ENCODE results near the gene GAB2. TPM values are rescaled to one million over a fixed set of nuclear protein-coding genes. Genes with fewer than 3 reads are reported as not detected.

Gene GAB2
- total RNA-seq, 5 donors from 2014 or later (not counting 1 experiment from before 2014, with no cell fraction given) = 5.4 to 17.2 (median 8.8) TPM

DNA sequence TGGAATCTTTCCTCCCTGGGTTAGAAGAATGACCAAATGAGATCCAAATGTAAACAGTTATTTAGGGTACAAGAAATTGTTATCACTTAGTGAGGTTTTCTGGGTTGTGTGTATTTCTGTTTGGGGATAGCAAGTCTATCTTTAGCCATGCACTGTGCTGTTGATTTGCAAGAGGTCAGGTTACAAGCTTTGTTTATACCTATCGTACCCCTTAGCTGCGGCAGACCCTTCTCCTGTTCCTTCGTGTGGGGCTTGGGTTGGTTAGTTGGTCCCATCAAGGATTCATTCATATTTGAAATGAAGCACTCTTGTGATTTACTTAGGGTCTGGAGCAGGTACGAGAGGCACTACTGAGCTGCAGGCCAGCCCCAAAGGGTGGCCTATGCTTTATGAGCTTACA is 156.3 kb downstream of the GAB2 start:
- H3K4me1 ChIP-seq (ENCODE audit: control insufficient read depth in 1 of 2, extremely low read depth in 1 of 2, insufficient read depth in 2 of 2, low read length in 2 of 2) = no peaks in the 10 kb centered on the region
- WGBS (ENCODE audit: insufficient coverage) = 88% methylated on average over 4 of the region's 4 CpGs

DNA sequence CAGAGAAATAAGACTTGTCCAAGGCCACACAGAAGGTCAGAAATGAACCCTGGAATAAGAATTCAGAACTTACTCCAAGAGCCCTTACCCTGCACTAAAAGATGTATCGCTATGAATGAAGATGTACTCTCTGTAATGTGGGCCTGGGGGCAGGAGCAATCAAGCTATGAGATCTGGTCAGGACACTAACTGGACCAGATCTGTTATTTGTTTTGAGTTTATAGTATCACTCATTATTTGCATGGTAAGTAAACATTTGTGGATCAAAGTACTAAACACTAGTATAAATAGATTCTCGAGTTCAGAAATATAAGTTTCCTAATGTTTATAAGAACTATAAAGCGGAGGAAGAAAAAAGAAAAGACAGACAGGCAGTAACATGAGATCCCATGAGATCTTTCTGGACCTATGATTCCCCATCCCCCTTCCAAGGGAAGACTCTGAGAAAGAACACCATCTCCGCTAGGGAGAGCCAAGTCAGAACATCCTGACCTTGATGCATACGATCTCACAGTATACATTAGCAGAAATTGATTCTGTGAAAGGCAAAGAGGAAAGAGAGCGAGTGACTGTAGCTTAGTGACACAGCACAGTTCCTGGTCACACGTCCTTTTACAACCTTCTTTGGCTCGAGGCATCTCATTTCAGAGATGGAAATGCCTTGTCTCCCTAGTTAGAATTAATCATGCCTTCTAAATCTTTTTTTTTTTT is 157.7 kb downstream of the GAB2 start:
- no peaks in the 10 kb centered on the region for H3K27me3 Mint-ChIP-seq
- Histone ChIP-seq H3K36me3 (ENCODE audit: control insufficient read depth in 2 of 2, extremely low read depth in 1 of 2, insufficient read depth in 1 of 2, low read length in 1 of 2) (no peaks in the 10 kb centered on the region), H3K9me3 (no peaks in the 10 kb centered on the region), H3K4me1 (ENCODE audit: control insufficient read depth in 1 of 2, extremely low read depth in 1 of 2, insufficient read depth in 2 of 2, low read length in 2 of 2) (no peaks in the 10 kb centered on the region), H3K27me3 (replicated peaks in 1 of 2; ENCODE audit: control insufficient read depth in 2 of 2, extremely low read depth in 1 of 2, insufficient read depth in 2 of 2, low read length in 1 of 2) (no peaks in the 10 kb centered on the region), H3K27ac (ENCODE audit: low read length) (no peak overlapping the region), H3K4me3 (ENCODE audit: control insufficient read depth in 1 of 2, extremely low read depth in 1 of 2, low read length in 1 of 2) (no peak overlapping the region)
- ChIA-PET CTCF (interaction anchor here in 1 of 2 donors (0.7 kb wide), 1 partner anchor 56 kb away, joined by 5 read pairs; no protein-coding TSS in a partner anchor), POLR2A (no interaction called here)
- H3K4me1 Mint-ChIP-seq = no peaks in the 10 kb centered on the region
- no peaks in the 10 kb centered on the region for H3K36me3 Mint-ChIP-seq
- no peaks in the 10 kb centered on the region for H3K9me3 Mint-ChIP-seq
- no peak overlapping the region for H3K27ac Mint-ChIP-seq
- DNase-seq (no peak), ATAC-seq (replicated peaks in 1 of 4) (no peak)
- no peak overlapping the region for H3K4me3 Mint-ChIP-seq
- WGBS (ENCODE audit: insufficient coverage) = 90% methylated on average over 5 of the region's 8 CpGs

More for the DNA sequence above, 156.3 kb downstream of the GAB2 start:
- H3K9me3 Mint-ChIP-seq = no peaks in the 10 kb centered on the region
- ChIA-PET POLR2A (interaction anchor here in 1 of 2 donors (0.5 kb wide), 1 partner anchor 107 kb away, joined by 7 read pairs; no protein-coding TSS in a partner anchor), CTCF (no interaction called here)
- Histone ChIP-seq H3K9me3 (no peaks in the 10 kb centered on the region), H3K4me3 (ENCODE audit: control insufficient read depth in 1 of 2, extremely low read depth in 1 of 2, low read length in 1 of 2) (no peak overlapping the region), H3K36me3 (ENCODE audit: control insufficient read depth in 2 of 2, extremely low read depth in 1 of 2, insufficient read depth in 1 of 2, low read length in 1 of 2) (no peaks in the 10 kb centered on the region), H3K27me3 (replicated peaks in 1 of 2; ENCODE audit: control insufficient read depth in 2 of 2, extremely low read depth in 1 of 2, insufficient read depth in 2 of 2, low read length in 1 of 2) (no peaks in the 10 kb centered on the region), H3K27ac (ENCODE audit: low read length) (no peak overlapping the region)
- H3K4me3 Mint-ChIP-seq = no peak overlapping the region
- H3K4me1 Mint-ChIP-seq = peaks cover 0 to 3% (median 0%) of the 10 kb centered on the region in 3 donors
- no peak for ATAC-seq (replicated peaks in 1 of 4)
- H3K27me3 Mint-ChIP-seq = peaks cover 0 to 1% of the 10 kb centered on the region in 2 donors
- H3K36me3 Mint-ChIP-seq = no peaks in the 10 kb centered on the region
- no peak overlapping the region for H3K27ac Mint-ChIP-seq
- DNase-seq = no peak

DNA sequence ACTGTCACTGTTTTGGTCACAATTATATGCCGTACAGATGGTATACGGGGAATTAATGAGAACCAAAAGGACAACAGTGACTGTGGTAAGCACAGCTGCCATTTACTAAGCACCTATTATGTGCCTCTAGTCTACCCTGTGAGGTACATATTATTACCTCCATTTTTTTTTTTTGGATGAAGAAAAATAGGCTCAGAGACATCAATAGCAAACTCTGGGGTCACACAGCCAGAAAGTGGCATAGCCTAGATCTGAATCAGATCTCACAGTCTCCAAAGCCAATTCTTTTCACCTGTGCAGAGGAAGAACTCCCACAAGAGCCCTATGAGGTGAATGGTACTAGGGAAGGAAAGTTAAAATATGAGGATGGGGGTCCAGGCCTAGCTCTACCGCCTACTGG is 160.0 kb downstream of the GAB2 start:
- POLR2A ChIA-PET = interaction anchor here in 1 of 2 donors (0.9 kb wide), 1 partner anchor 87 kb away, joined by 4 read pairs; no protein-coding TSS in a partner anchor
- Histone ChIP-seq H3K9me3 (no peaks in the 10 kb centered on the region), H3K27ac (ENCODE audit: low read length) (no peak overlapping the region), H3K4me1 (ENCODE audit: control insufficient read depth in 1 of 2, extremely low read depth in 1 of 2, insufficient read depth in 2 of 2, low read length in 2 of 2) (no peaks in the 10 kb centered on the region), H3K36me3 (ENCODE audit: control insufficient read depth in 2 of 2, extremely low read depth in 1 of 2, insufficient read depth in 1 of 2, low read length in 1 of 2) (no peaks in the 10 kb centered on the region), H3K27me3 (replicated peaks in 1 of 2; ENCODE audit: control insufficient read depth in 2 of 2, extremely low read depth in 1 of 2, insufficient read depth in 2 of 2, low read length in 1 of 2) (no peaks in the 10 kb centered on the region), H3K4me3 (ENCODE audit: control insufficient read depth in 1 of 2, extremely low read depth in 1 of 2, low read length in 1 of 2) (no peak overlapping the region)
- no peaks in the 10 kb centered on the region for H3K9me3 Mint-ChIP-seq
- 100% methylated on average over 2 of the region's 3 CpGs for WGBS (ENCODE audit: insufficient coverage)
- no peaks in the 10 kb centered on the region for H3K4me1 Mint-ChIP-seq
- no peak for ATAC-seq (replicated peaks in 1 of 4)
- DNase-seq = no peak
- CTCF ChIA-PET = no interaction called here
- H3K4me3 Mint-ChIP-seq = no peak overlapping the region
- H3K27me3 Mint-ChIP-seq = no peaks in the 10 kb centered on the region
- H3K36me3 Mint-ChIP-seq = peaks cover 3% of the 10 kb centered on the region
- no peak overlapping the region for H3K27ac Mint-ChIP-seq

DNA sequence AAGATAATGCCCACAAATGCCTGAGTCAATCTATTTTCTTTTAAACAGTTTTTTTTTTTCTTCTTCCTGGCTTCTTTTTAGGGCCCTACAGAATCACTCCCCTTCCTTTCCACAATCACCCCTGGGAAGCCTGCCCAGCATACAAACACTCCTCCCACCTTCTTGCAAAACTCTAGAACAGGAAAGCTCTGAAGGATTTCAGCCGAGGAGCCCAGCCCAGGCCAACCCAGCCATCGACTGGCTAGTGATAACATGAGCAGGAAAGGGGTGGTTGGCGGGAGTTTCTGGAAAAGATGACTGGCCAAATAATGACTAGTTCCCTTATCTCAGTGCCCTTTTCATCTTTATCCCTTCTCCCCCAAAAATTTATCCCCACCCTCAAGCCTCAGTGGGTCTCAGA is 160.7 kb downstream of the GAB2 start:
- no peaks in the 10 kb centered on the region for H3K36me3 ChIP-seq (ENCODE audit: control insufficient read depth in 2 of 2, extremely low read depth in 1 of 2, insufficient read depth in 1 of 2, low read length in 1 of 2)
- H3K9me3 ChIP-seq = no peaks in the 10 kb centered on the region
- H3K4me3 Mint-ChIP-seq = no peak overlapping the region
- no peaks in the 10 kb centered on the region for H3K27me3 Mint-ChIP-seq
- no peaks in the 10 kb centered on the region for H3K27me3 ChIP-seq (replicated peaks in 1 of 2; ENCODE audit: control insufficient read depth in 2 of 2, extremely low read depth in 1 of 2, insufficient read depth in 2 of 2, low read length in 1 of 2)
- DNase-seq = no peak
- no peaks in the 10 kb centered on the region for H3K9me3 Mint-ChIP-seq
- peaks cover 3% of the 10 kb centered on the region for H3K36me3 Mint-ChIP-seq
- no peak overlapping the region for H3K27ac Mint-ChIP-seq
- no peak overlapping the region for H3K4me3 ChIP-seq (ENCODE audit: control insufficient read depth in 1 of 2, extremely low read depth in 1 of 2, low read length in 1 of 2)
- POLR2A ChIA-PET = interaction anchor here in 1 of 2 donors (0.5 kb wide), 1 partner anchor 1733 kb away, joined by 9 read pairs; no protein-coding TSS in a partner anchor
- ATAC-seq (replicated peaks in 1 of 4) = no peak
- no CpG with 5 or more reads among the region's 3 CpGs for WGBS (ENCODE audit: insufficient coverage)
- CTCF ChIA-PET = no interaction called here
- H3K4me1 ChIP-seq (ENCODE audit: control insufficient read depth in 1 of 2, extremely low read depth in 1 of 2, insufficient read depth in 2 of 2, low read length in 2 of 2) = no peaks in the 10 kb centered on the region
- H3K4me1 Mint-ChIP-seq = no peaks in the 10 kb centered on the region
- H3K27ac ChIP-seq (ENCODE audit: low read length) = no peak overlapping the region

DNA sequence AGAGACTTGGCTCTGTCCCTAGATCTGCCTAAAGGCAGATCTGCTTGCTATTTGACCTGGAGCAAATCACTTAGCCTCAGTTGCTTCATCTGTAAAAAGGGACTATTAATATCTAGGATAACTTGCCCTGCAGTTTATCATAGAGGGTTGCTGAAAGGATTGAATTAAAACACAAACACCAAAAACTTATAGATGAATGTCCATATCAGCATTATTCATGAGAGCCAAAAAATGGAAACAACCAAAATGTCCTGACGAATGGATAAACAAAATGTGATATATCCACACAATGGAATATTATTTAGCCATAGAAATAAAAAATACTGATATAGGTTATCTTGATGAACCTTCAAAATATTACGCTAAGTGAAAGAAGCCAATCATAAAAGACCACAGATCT is 161.7 kb downstream of the GAB2 start:
- Histone ChIP-seq H3K4me3 (ENCODE audit: control insufficient read depth in 1 of 2, extremely low read depth in 1 of 2, low read length in 1 of 2) (no peak overlapping the region), H3K4me1 (ENCODE audit: control insufficient read depth in 1 of 2, extremely low read depth in 1 of 2, insufficient read depth in 2 of 2, low read length in 2 of 2) (no peaks in the 10 kb centered on the region), H3K27me3 (replicated peaks in 1 of 2; ENCODE audit: control insufficient read depth in 2 of 2, extremely low read depth in 1 of 2, insufficient read depth in 2 of 2, low read length in 1 of 2) (no peaks in the 10 kb centered on the region), H3K9me3 (no peaks in the 10 kb centered on the region), H3K36me3 (ENCODE audit: control insufficient read depth in 2 of 2, extremely low read depth in 1 of 2, insufficient read depth in 1 of 2, low read length in 1 of 2) (no peaks in the 10 kb centered on the region), H3K27ac (ENCODE audit: low read length) (no peak overlapping the region)
- Mint-ChIP-seq H3K27me3 (no peaks in the 10 kb centered on the region), H3K36me3 (peaks cover 3% of the 10 kb centered on the region), H3K9me3 (no peaks in the 10 kb centered on the region), H3K4me3 (no peak overlapping the region), H3K27ac (no peak overlapping the region), H3K4me1 (no peaks in the 10 kb centered on the region)
- DNase-seq (no peak), ATAC-seq (replicated peaks in 1 of 4) (no peak)
- POLR2A ChIA-PET = no interaction called here
- WGBS (ENCODE audit: insufficient coverage) = no CpG with 5 or more reads among the region's 2 CpGs
- CTCF ChIA-PET = interaction anchor here in 1 of 2 donors (0.6 kb wide), 1 partner anchor 64 kb away, joined by 3 read pairs; no protein-coding TSS in a partner anchor

DNA sequence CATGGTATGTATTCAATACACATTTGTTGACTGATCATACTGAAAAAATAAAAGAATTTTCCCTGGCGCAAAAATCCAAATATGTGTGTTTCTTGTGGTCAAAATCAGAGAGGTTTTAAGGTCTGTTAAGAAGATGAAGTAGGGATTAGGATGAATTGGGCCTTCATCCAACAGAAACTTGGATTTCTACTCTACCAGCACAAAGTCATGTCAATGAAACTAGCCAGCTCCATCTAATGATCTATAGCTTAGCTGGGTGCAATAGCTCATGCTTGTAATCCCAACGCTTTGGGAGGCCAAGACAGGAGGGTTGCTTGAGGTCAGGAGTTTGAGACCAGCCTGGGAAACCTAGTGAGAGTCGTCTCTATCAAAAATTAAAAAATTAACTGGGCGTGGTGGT is 163.4 kb downstream of the GAB2 start:
- Mint-ChIP-seq H3K9me3 (no peaks in the 10 kb centered on the region), H3K27me3 (no peaks in the 10 kb centered on the region), H3K36me3 (peaks cover 3% of the 10 kb centered on the region), H3K27ac (no peak overlapping the region), H3K4me1 (no peaks in the 10 kb centered on the region), H3K4me3 (no peak overlapping the region)
- ATAC-seq (replicated peaks in 1 of 4) (no peak), DNase-seq (no peak)
- Histone ChIP-seq H3K27me3 (replicated peaks in 1 of 2; ENCODE audit: control insufficient read depth in 2 of 2, extremely low read depth in 1 of 2, insufficient read depth in 2 of 2, low read length in 1 of 2) (no peaks in the 10 kb centered on the region), H3K4me1 (ENCODE audit: control insufficient read depth in 1 of 2, extremely low read depth in 1 of 2, insufficient read depth in 2 of 2, low read length in 2 of 2) (no peaks in the 10 kb centered on the region), H3K4me3 (ENCODE audit: control insufficient read depth in 1 of 2, extremely low read depth in 1 of 2, low read length in 1 of 2) (no peak overlapping the region), H3K36me3 (ENCODE audit: control insufficient read depth in 2 of 2, extremely low read depth in 1 of 2, insufficient read depth in 1 of 2, low read length in 1 of 2) (no peaks in the 10 kb centered on the region), H3K9me3 (no peaks in the 10 kb centered on the region), H3K27ac (ENCODE audit: low read length) (no peak overlapping the region)
- 93% methylated on average over 3 of the region's 4 CpGs for WGBS (ENCODE audit: insufficient coverage)
- ChIA-PET POLR2A (no interaction called here), CTCF (no interaction called here)

All from T-cell (primary cell).